IMR-90 (cell line): ENCODE results near the gene CCNG1. TPM values are rescaled to one million over a fixed set of nuclear protein-coding genes. Genes with fewer than 3 reads are reported as not detected.

Source experiments
- ATAC-seq: fragments of 200-7000 bp; cut with Tn5 transposase; 2 replicates; pipeline ENCODE4 v1.9.1; 2020; ENCODE audit warnings: low read depth, mild to moderate bottlenecking, moderate library complexity
- BruUV-seq: library from RNA; stranded (reverse); fragments of 400-500 nt; replicated peaks from 2 replicates; lab custom pipeline; 2021; lab: Mats Ljungman, UMichigan
- CTCF ChIA-PET: fragments of 300-600 bp; formaldehyde crosslinking; extraction: SDS; loops from one replicate; lab custom pipeline; 2021; ENCODE audit warnings: antibody characterized with exemption; lab: Yijun Ruan, JAX
- POLR2A ChIA-PET: fragments of 300-600 bp; sonication (Branson Sonifier 250); formaldehyde crosslinking; loops from one replicate; lab custom pipeline; 2022; ENCODE audit warnings: antibody characterized with exemption; ENCODE audit not compliant: unreplicated experiment; lab: Charles Lee
- DNase-seq: peaks from one replicate; pipeline ENCODE4 v3.0.0; 2013
- H2AFZ ChIP-seq: replicated peaks from 2 replicates; pipeline ENCODE3; 2013; ENCODE audit warnings: low read length, mild to moderate bottlenecking; ENCODE audit not compliant: poor library complexity
- H2AK5ac ChIP-seq: 2 replicates; pipeline ENCODE4 v1.6.1; 2013; ENCODE audit warnings: low read depth, low read length, inconsistent platforms
- H2AK9ac ChIP-seq: replicated peaks from 2 replicates; pipeline ENCODE3; 2013; ENCODE audit warnings: mild to moderate bottlenecking, low read depth, low read length, moderate library complexity; ENCODE audit not compliant: poor library complexity
- H2BK120ac ChIP-seq: 2 replicates; pipeline ENCODE4 v1.6.1; 2013; ENCODE audit warnings: low read depth, low read length, inconsistent platforms
- H2BK15ac ChIP-seq: 3 replicates; pipeline ENCODE4 v1.6.1; 2013; ENCODE audit warnings: low read depth, low read length, inconsistent platforms
- H2BK20ac ChIP-seq: 2 replicates; pipeline ENCODE4 v1.6.1; 2013; ENCODE audit warnings: low read depth, mild to moderate bottlenecking, inconsistent platforms, low read length, moderate library complexity
- H2BK5ac ChIP-seq: 2 replicates; pipeline ENCODE4 v1.6.1; 2013; ENCODE audit warnings: mild to moderate bottlenecking, low read depth, low read length, inconsistent platforms; ENCODE audit not compliant: poor library complexity, severe bottlenecking
- H3K14ac ChIP-seq: replicated peaks from 2 replicates; pipeline ENCODE4 v1.6.1; 2013; ENCODE audit warnings: low read depth, low read length, inconsistent platforms
- H3K18ac ChIP-seq: 2 replicates; pipeline ENCODE4 v1.6.1; 2013; ENCODE audit warnings: low read depth, low read length, control low read depth
- H3K23ac ChIP-seq: 2 replicates; pipeline ENCODE4 v1.6.1; 2013; ENCODE audit warnings: low read depth, low read length, inconsistent platforms
- H3K27ac ChIP-seq: 2 replicates; pipeline ENCODE4 v1.5.1; 2013; ENCODE audit warnings: mild to moderate bottlenecking, control low read depth, low read length; ENCODE audit not compliant: insufficient read depth
- H3K27me3 ChIP-seq: 2 replicates; pipeline ENCODE4 v1.6.1; 2013; ENCODE audit warnings: low read length; ENCODE audit not compliant: control insufficient read depth, insufficient read depth
- H3K36me3 ChIP-seq: 2 replicates; pipeline ENCODE4 v1.6.1; 2013; ENCODE audit warnings: low read length, mixed read lengths; ENCODE audit not compliant: control insufficient read depth, insufficient read depth
- H3K4ac ChIP-seq: 2 replicates; pipeline ENCODE4 v1.6.1; 2013; ENCODE audit warnings: low read depth, low read length, inconsistent platforms
- H3K4me1 ChIP-seq: 2 replicates; pipeline ENCODE4 v1.6.1; 2013; ENCODE audit warnings: low read length, mixed read lengths; ENCODE audit not compliant: control insufficient read depth, insufficient read depth
- H3K4me2 ChIP-seq: 2 replicates; pipeline ENCODE4 v1.6.1; 2013; ENCODE audit warnings: low read depth, mild to moderate bottlenecking, control low read depth, low read length, moderate library complexity
- H3K4me3 ChIP-seq: 2 replicates; pipeline ENCODE4 v1.5.1; 2013; ENCODE audit warnings: low read depth, mild to moderate bottlenecking, control low read depth, low read length, moderate library complexity; ENCODE audit not compliant: insufficient read depth
- H3K56ac ChIP-seq: 2 replicates; pipeline ENCODE4 v1.6.1; 2013; ENCODE audit warnings: low read length, inconsistent platforms; ENCODE audit not compliant: insufficient read depth; ENCODE audit errors: extremely low read depth
- H3K79me1 ChIP-seq, 2 experiments: 2 replicates each; pipeline ENCODE4 v1.6.1; 2013; ENCODE audit warnings: low read length in 2 of 2, inconsistent platforms in 1 of 2, low read depth in 1 of 2
- H3K9ac ChIP-seq: 2 replicates; pipeline ENCODE4 v1.6.1; 2013; ENCODE audit warnings: low read depth, low read length, control low read depth
- H3K9me1 ChIP-seq: 2 replicates; pipeline ENCODE4 v1.6.1; 2013; ENCODE audit warnings: low read length, inconsistent platforms; ENCODE audit not compliant: insufficient read depth
- H3K9me3 ChIP-seq: 2 replicates; pipeline ENCODE4 v1.6.1; 2013; ENCODE audit warnings: low read length; ENCODE audit not compliant: control insufficient read depth, insufficient read depth
- H4K20me1 ChIP-seq: 2 replicates; pipeline ENCODE4 v1.6.1; 2013; ENCODE audit warnings: low read length, inconsistent platforms; ENCODE audit not compliant: insufficient read depth
- H4K5ac ChIP-seq: 2 replicates; pipeline ENCODE4 v1.6.1; 2013; ENCODE audit warnings: mild to moderate bottlenecking, low read depth, low read length, control low read depth
- H4K8ac ChIP-seq, 2 experiments: 2 replicates each; pipeline ENCODE4 v1.6.1; 2013; ENCODE audit warnings: low read depth in 2 of 2, low read length in 2 of 2, control low read depth in 1 of 2, inconsistent platforms in 1 of 2
- H4K91ac ChIP-seq: 2 replicates; pipeline ENCODE4 v1.6.1; 2013; ENCODE audit warnings: low read depth, low read length, inconsistent platforms; ENCODE audit not compliant: insufficient read depth
- BHLHE40 ChIP-seq: fragments of 150-350 bp; IDR thresholded peaks from 2 replicates; pipeline ENCODE4 v1.6.1; 2016; ENCODE audit warnings: mild to moderate bottlenecking, low read depth, low read length
- CEBPB ChIP-seq: IDR thresholded peaks from 2 replicates; pipeline ENCODE4 v1.6.1; 2012; ENCODE audit warnings: low read depth, low read length, improper control_type of control experiment
- CHD1 ChIP-seq: IDR thresholded peaks from 2 replicates; pipeline ENCODE4 v1.6.1; 2012; ENCODE audit warnings: low read depth, low read length, improper control_type of control experiment
- CTCF ChIP-seq: conservative IDR thresholded peaks from 2 replicates; pipeline ENCODE4 v1.5.1; 2012; ENCODE audit warnings: mild to moderate bottlenecking, low read depth, low read length, improper control_type of control experiment
- ELK1 ChIP-seq: fragments of 150-350 bp; IDR thresholded peaks from 2 replicates; pipeline ENCODE4 v1.6.1; 2016; ENCODE audit warnings: low read depth, mild to moderate bottlenecking, low read length, moderate library complexity, borderline replicate concordance
- FOS ChIP-seq: fragments of 150-350 bp; IDR thresholded peaks from 2 replicates; pipeline ENCODE4 v1.6.1; 2016; ENCODE audit warnings: low read depth, low read length
- MAFK ChIP-seq: IDR thresholded peaks from 2 replicates; pipeline ENCODE4 v1.6.1; 2012; ENCODE audit warnings: low read depth, low read length, improper control_type of control experiment
- MAZ ChIP-seq: IDR thresholded peaks from 2 replicates; pipeline ENCODE4 v1.6.1; 2012; ENCODE audit warnings: low read depth, mild to moderate bottlenecking, low read length, improper control_type of control experiment, moderate library complexity, borderline replicate concordance
- MXI1 ChIP-seq: IDR thresholded peaks from 2 replicates; pipeline ENCODE4 v1.6.1; 2012; ENCODE audit warnings: low read depth, mild to moderate bottlenecking, low read length, moderate library complexity, borderline replicate concordance
- NFE2L2 ChIP-seq: fragments of 150-350 bp; IDR thresholded peaks from 2 replicates; pipeline ENCODE4 v1.6.1; 2016; ENCODE audit warnings: low read depth, mild to moderate bottlenecking, low read length
- POLR2A ChIP-seq: IDR thresholded peaks from 2 replicates; pipeline ENCODE4 v1.6.1; 2012; ENCODE audit warnings: mild to moderate bottlenecking, low read depth, low read length
- RAD21 ChIP-seq: IDR thresholded peaks from 2 replicates; pipeline ENCODE4 v1.6.1; 2012; ENCODE audit warnings: low read length, improper control_type of control experiment
- RCOR1 ChIP-seq: IDR thresholded peaks from 2 replicates; pipeline ENCODE4 v1.6.1; 2012; ENCODE audit warnings: mild to moderate bottlenecking, low read length, improper control_type of control experiment; ENCODE audit not compliant: insufficient replicate concordance
- RFX5 ChIP-seq: IDR thresholded peaks from 2 replicates; pipeline ENCODE4 v1.8.0; 2012; ENCODE audit warnings: low read depth, mild to moderate bottlenecking, low read length, moderate library complexity
- SMC3 ChIP-seq: fragments of 150-350 bp; IDR thresholded peaks from 2 replicates; pipeline ENCODE4 v1.6.1; 2016; ENCODE audit warnings: low read depth, mild to moderate bottlenecking, antibody characterized with exemption, low read length, moderate library complexity
- USF2 ChIP-seq: fragments of 150-350 bp; IDR thresholded peaks from 2 replicates; pipeline ENCODE4 v1.6.1; 2017; ENCODE audit warnings: mild to moderate bottlenecking, antibody characterized with exemption, low read length, low read depth
- WGBS, 2 experiments: methylation state at CpG; one replicate each; pipeline versions ENCODE4 v1.1.5 to v1.1.7; 2013; ENCODE audit warnings: missing lambda C conversion rate in 2 of 2; ENCODE audit not compliant: insufficient read length in 1 of 2; ENCODE audit errors: extremely low coverage in 2 of 2; 5-methylcytosine and 5-hydroxymethylcytosine counted together
- dilution Hi-C: fragments of 300-500 bp; cut with HindIII; formaldehyde crosslinking; loops from one replicate; pipeline ENCODE4 v1.14.3; 2018; ENCODE audit warnings: low sequenced_read_pairs; ENCODE audit not compliant: unreplicated experiment
- in situ Hi-C: fragments of 300-500 bp; cut with MboI; formaldehyde crosslinking; loops from 3 replicates; pipeline ENCODE4 v1.14.3; 2019; ENCODE audit warnings: low sequenced_read_pairs, inconsistent platforms, mixed read lengths
- intact Hi-C: fragments of 100-400 bp; cut with micrococcal nuclease; formaldehyde crosslinking; loops from 2 replicates; pipeline ENCODE4 v1.10.0; 2022
- polyA plus RNA-seq, 3 experiments: library from polyadenylated mRNA; depleted of rRNA; stranded (reverse); fragments of >200 nt; gene quantifications; 2 replicates each; pipeline ENCODE4 v1.2.3, GENCODE V29; 2012; ENCODE audit warnings: low replicate concordance in 1 of 3
- total RNA-seq: library from RNA; depleted of rRNA; stranded (reverse); fragments of >200 nt; gene quantifications from 2 replicates; pipeline ENCODE4 v1.2.3, GENCODE V29; 2012

CCNG1 gene
- total and polyA plus RNA-seq, 2 of the 4 experiments (the other 2 are of a cell fraction) = 72.0 to 382 TPM

GRCh38 chr5:163434401-163434866, 3.0 kb upstream of the CCNG1 start:
- Histone ChIP-seq H3K14ac (no peak overlapping the region), H3K9me1 (no peaks in the 10 kb centered on the region), H3K36me3 (peaks cover 5% of the 10 kb centered on the region), H2AK9ac (no peak overlapping the region), H3K79me1 (peaks cover 5 to 13% of the 10 kb centered on the region in 2 experiments; a peak in 2 of 4 replicates), H2BK120ac (no peak overlapping the region), H3K9me3 (no peaks in the 10 kb centered on the region), H3K4me2 (no peak overlapping the region; the same call in 1 of the 2 replicates), H2AFZ (no peak overlapping the region), H4K5ac (no peak overlapping the region), H2BK15ac (no peak overlapping the region), H4K91ac (no peak overlapping the region), H4K8ac (no peak overlapping the region), H3K27me3 (no peaks in the 10 kb centered on the region), H3K4me1 (no peaks in the 10 kb centered on the region), H3K4ac (no peak overlapping the region), H2BK20ac (no peak overlapping the region), H3K18ac (no peak overlapping the region), H3K4me3 (no peak overlapping the region), H2BK5ac (no peak overlapping the region), H4K20me1 (peaks cover 12% of the 10 kb centered on the region; the same call in 1 of the 2 replicates), H3K9ac (no peak overlapping the region), H3K23ac (no peak overlapping the region), H3K27ac (no peak overlapping the region), H2AK5ac (no peak overlapping the region), H3K56ac (no peak overlapping the region)
- TF ChIP-seq BHLHE40 = no peak
- no peak for TF ChIP-seq ELK1
- no peak for TF ChIP-seq RFX5
- TF ChIP-seq CHD1 = no peak
- TF ChIP-seq CEBPB = no peak
- TF ChIP-seq NFE2L2 = no peak
- no peak for TF ChIP-seq MAZ
- no peak for TF ChIP-seq POLR2A
- TF ChIP-seq USF2 = no peak
- no peak for TF ChIP-seq FOS
- TF ChIP-seq RAD21 = no peak
- TF ChIP-seq MAFK = no peak
- TF ChIP-seq MXI1 = no peak
- no peak for TF ChIP-seq SMC3
- TF ChIP-seq RCOR1 = no peak
- TF ChIP-seq CTCF = no peak
- no TSS peak for BruUV-seq
- WGBS, 2 experiments = no CpG with 5 or more reads among the region's 3 CpGs
- ATAC-seq = no peak
- in situ Hi-C loops = no loop called here
- ChIA-PET POLR2A (no interaction called here), CTCF (interaction anchor here (0.7 kb wide), 1 partner anchor 131 kb away, joined by 3 read pairs; no protein-coding TSS in a partner anchor)
- dilution Hi-C loops = no loop called here
- DNase-seq = peak; percentile 47
- intact Hi-C loops = no loop called here
